Brain microvascular endothelial cell (primary cell): ENCODE results near the gene GLT6D1.

Experiments
- DNase-seq: peaks from one replicate; pipeline ENCODE4 v3.0.0-alpha.2; 2020
- H3K27ac ChIP-seq: fragments of 250-450 bp; sonication (Bioruptor Pico); 2 replicates; pipeline ENCODE4 v1.5.1; 2020; ENCODE audit warnings: mild to moderate bottlenecking, moderate library complexity
- H3K27me3 ChIP-seq: fragments of 250-450 bp; sonication (Bioruptor Pico); replicated peaks from 2 replicates; pipeline ENCODE4 v1.5.1; 2020; ENCODE audit warnings: mild to moderate bottlenecking
- H3K36me3 ChIP-seq: fragments of 250-450 bp; sonication (Bioruptor Pico); replicated peaks from 2 replicates; pipeline ENCODE4 v1.5.1; 2020; ENCODE audit warnings: mild to moderate bottlenecking
- H3K4me3 ChIP-seq: 2 replicates; pipeline ENCODE4 v1.5.1; 2011; ENCODE audit warnings: low read depth, mild to moderate bottlenecking, control low read depth, low read length, moderate library complexity
- in situ Hi-C: cut with HindIII; loops from 2 replicates; pipeline ENCODE4 v1.10.0; 2017; ENCODE audit warnings: low sequenced_read_pairs, low pct_ligation_motif_present
- TF ChIP-seq, protein P1 (sequence below): IDR thresholded peaks from 2 replicates; pipeline ENCODE4 v1.5.1; 2011; ENCODE audit warnings: low read depth, mild to moderate bottlenecking, moderate library complexity, low read length, control low read depth, inconsistent platforms; ENCODE audit errors: missing control alignments

GLT6D1 gene, protein sequence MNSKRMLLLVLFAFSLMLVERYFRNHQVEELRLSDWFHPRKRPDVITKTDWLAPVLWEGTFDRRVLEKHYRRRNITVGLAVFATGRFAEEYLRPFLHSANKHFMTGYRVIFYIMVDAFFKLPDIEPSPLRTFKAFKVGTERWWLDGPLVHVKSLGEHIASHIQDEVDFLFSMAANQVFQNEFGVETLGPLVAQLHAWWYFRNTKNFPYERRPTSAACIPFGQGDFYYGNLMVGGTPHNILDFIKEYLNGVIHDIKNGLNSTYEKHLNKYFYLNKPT

DNA sequence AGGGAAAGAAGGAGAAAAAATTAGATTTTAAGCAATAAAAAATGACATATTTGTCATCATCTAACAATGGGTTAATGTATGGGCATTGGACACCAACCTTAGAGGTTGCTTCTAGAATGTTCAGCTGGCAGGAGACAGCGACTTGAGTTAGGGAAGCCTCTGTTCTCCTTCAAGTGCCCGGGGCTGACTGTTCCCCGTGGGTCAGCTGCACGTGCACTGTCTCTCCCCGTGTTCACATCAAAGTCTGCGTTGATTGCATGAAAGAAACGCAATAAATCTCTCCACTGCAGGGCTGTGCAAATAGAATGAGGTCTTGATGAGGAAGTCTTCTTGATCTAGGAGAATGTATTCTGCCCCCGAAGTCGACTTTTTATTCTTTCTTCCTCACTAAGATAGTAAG, at the start of gene GLT6D1:
Gene GLT6D1 (minus strand): TSS at position 345 of the 400 bp plus-strand sequence. CDS start 353 bp downstream, outside the sequence.
- DNase-seq, result no peak
- in situ Hi-C loops, result no loop called here
- H3K36me3 ChIP-seq, result no peaks in the 10 kb centered on the region
- H3K27me3 ChIP-seq, result no peaks in the 10 kb centered on the region
- TF ChIP-seq, protein P1, sequence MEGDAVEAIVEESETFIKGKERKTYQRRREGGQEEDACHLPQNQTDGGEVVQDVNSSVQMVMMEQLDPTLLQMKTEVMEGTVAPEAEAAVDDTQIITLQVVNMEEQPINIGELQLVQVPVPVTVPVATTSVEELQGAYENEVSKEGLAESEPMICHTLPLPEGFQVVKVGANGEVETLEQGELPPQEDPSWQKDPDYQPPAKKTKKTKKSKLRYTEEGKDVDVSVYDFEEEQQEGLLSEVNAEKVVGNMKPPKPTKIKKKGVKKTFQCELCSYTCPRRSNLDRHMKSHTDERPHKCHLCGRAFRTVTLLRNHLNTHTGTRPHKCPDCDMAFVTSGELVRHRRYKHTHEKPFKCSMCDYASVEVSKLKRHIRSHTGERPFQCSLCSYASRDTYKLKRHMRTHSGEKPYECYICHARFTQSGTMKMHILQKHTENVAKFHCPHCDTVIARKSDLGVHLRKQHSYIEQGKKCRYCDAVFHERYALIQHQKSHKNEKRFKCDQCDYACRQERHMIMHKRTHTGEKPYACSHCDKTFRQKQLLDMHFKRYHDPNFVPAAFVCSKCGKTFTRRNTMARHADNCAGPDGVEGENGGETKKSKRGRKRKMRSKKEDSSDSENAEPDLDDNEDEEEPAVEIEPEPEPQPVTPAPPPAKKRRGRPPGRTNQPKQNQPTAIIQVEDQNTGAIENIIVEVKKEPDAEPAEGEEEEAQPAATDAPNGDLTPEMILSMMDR, result no peak
- no peak within 1 kb of the TSS for H3K4me3 ChIP-seq
- H3K27ac ChIP-seq, result no peak within 1 kb of the TSS

DNA sequence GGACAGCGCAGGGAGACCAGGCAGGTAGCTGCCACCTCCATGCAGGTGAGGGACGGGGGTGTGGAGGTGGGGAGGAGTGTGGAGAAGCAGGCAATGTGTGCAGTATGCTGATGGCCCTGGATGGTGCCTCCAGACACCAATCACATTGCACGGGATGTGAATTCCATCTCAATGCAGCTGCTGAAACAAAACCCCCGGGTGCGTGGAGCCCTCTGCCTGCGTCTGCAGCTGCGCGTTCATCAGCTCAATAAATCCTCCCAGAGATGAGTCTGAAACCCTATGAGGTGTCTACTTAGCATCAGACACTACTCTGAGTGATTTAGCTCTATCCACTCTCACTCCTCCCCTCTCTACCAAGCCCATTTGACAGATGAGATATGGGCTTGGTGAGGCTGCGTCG, 49.7 kb upstream of the GLT6D1 start:
- Histone ChIP-seq H3K36me3 (no peaks in the 10 kb centered on the region), H3K27ac (no peak overlapping the region), H3K4me3 (no peak overlapping the region), H3K27me3 (no peaks in the 10 kb centered on the region)
- no peak for DNase-seq
- in situ Hi-C loops, result no loop called here
- TF ChIP-seq, protein P1, result no peak

DNA sequence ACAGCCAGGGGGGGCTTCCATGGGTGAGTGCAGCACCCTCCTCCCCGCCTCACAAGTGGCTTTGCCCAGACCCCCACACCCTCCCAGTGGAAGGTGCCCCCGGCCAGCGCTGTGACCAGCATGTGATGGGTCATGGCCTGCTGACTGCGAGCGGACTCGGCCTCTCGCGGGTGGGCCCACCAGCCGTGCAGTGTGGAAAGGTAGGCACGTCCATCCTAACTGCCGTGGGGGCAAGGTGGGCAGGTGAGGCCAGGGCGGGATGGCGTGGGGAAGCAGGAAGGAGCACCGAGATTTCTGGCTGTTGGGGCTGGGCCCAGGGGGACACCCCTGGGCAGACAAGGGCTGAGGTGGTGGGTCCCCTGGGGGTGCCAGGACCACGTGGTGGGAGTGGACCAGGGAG, 47.9 kb upstream of the GLT6D1 start:
- no peak for DNase-seq
- no peaks in the 10 kb centered on the region for H3K36me3 ChIP-seq
- TF ChIP-seq, protein P1, result no peak
- H3K4me3 ChIP-seq, result no peak overlapping the region
- no peak overlapping the region for H3K27ac ChIP-seq
- H3K27me3 ChIP-seq, result no peaks in the 10 kb centered on the region
- in situ Hi-C loops, result no loop called here

DNA sequence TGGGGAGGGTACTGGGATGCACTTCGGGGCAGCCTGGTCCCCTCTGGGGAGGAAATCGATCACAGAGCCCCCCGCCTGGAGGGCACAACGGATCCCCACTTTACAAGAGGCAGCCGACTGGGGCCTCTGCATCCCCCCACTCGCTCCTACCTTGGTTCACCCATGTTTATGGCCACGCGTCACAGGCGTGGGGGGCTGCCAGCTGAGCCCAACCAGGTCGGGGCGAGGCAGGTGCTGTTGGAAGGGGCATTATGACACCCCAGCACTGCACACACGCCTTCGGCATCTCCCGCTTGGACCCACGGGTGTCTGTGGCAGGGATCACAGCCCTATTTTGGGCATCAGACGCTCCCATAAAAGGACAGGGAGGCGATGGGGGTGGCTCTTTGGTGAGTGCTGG, 45.4 kb upstream of the GLT6D1 start:
- Histone ChIP-seq H3K4me3 (no peak overlapping the region), H3K27ac (no peak overlapping the region), H3K36me3 (no peaks in the 10 kb centered on the region), H3K27me3 (no peaks in the 10 kb centered on the region)
- in situ Hi-C loops, result no loop called here
- TF ChIP-seq, protein P1, result no peak
- DNase-seq, result no peak

DNA sequence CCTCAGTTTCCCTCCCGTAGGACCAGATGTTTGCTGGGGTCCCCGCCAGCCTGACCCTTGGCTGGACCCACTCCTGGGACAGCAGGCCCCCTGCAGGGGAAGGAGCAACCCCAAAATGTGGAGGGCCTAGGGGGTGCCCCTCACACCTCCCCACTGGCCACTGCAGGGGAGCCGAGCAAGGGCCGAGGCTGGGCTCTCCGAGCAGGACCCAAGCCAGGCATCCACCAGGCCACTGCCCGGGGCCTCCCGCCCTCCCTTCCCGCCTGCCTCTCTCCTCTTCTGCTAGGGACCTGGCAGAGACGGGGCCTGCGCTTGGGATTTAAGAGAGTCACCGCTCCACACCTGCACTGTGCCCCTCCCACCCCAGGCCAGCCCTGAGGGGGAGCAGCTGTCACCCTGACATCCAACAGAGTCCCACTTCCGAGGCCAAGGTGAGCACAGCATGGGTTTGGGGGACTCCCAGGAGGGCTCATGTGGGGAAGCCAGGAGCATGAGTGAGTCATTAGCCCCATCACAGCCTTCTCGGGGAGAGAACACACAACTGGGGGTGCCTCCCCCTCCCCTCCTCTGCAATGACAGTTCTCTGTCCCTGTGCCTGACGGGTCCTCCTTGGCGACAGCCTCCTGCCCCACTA, 44.2 kb upstream of the GLT6D1 start:
- in situ Hi-C loops, result no loop called here
- TF ChIP-seq, protein P1, result no peak
- Histone ChIP-seq H3K36me3 (no peaks in the 10 kb centered on the region), H3K27me3 (no peaks in the 10 kb centered on the region), H3K27ac (no peak overlapping the region), H3K4me3 (no peak overlapping the region)
- DNase-seq, result no peak
